NB4 (cell line): Measurements from ENCODE around the gene S100PBP.
A peak's percentile ranks its signal among the peaks of the same experiment; 100 is the strongest.

Source experiments
- DNase-seq: peaks from one replicate; pipeline ENCODE4 v3.0.0; 2010; ENCODE audit warnings: low read depth
- H3K4me3 ChIP-seq: one replicate; pipeline ENCODE4 v1.5.1; 2011; ENCODE audit warnings: mild to moderate bottlenecking, low read depth, low read length, moderate library complexity
- MYC ChIP-seq: IDR thresholded peaks from 2 replicates; pipeline ENCODE4 v1.6.1; 2011; ENCODE audit warnings: low read depth, low read length
- POLR2A ChIP-seq: IDR thresholded peaks from 2 replicates; pipeline ENCODE4 v1.6.1; 2011; ENCODE audit warnings: mild to moderate bottlenecking; ENCODE audit not compliant: insufficient read length; ENCODE audit errors: extremely low read depth
- TF ChIP-seq, protein P1 (sequence below): IDR thresholded peaks from 2 replicates; pipeline ENCODE4 v1.6.1; 2011; ENCODE audit warnings: low read depth, low read length
- TF ChIP-seq, protein P2 (sequence below): IDR thresholded peaks from one replicate; pipeline ENCODE4 v1.5.1; 2012; ENCODE audit warnings: low read depth, low read length

Gene S100PBP

GRCh38 chr1:32817159-32817814 lies at the start of gene S100PBP, which contains the start of gene YARS1:
S100PBP (plus strand) TSS chr1:32817653; CDS start chr1:32826100, 8,447 bp downstream.
YARS1 (minus strand) TSS chr1:32817358; CDS start chr1:32817244, 114 bp downstream.
- TF ChIP-seq, protein P1, sequence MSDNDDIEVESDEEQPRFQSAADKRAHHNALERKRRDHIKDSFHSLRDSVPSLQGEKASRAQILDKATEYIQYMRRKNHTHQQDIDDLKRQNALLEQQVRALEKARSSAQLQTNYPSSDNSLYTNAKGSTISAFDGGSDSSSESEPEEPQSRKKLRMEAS = peak; percentile 97
- TF ChIP-seq, protein P2, sequence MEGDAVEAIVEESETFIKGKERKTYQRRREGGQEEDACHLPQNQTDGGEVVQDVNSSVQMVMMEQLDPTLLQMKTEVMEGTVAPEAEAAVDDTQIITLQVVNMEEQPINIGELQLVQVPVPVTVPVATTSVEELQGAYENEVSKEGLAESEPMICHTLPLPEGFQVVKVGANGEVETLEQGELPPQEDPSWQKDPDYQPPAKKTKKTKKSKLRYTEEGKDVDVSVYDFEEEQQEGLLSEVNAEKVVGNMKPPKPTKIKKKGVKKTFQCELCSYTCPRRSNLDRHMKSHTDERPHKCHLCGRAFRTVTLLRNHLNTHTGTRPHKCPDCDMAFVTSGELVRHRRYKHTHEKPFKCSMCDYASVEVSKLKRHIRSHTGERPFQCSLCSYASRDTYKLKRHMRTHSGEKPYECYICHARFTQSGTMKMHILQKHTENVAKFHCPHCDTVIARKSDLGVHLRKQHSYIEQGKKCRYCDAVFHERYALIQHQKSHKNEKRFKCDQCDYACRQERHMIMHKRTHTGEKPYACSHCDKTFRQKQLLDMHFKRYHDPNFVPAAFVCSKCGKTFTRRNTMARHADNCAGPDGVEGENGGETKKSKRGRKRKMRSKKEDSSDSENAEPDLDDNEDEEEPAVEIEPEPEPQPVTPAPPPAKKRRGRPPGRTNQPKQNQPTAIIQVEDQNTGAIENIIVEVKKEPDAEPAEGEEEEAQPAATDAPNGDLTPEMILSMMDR = no peak
- TF ChIP-seq POLR2A (peak; percentile 78), MYC (peak; percentile 100)
- peak; percentile 99 for DNase-seq

GRCh38 chr1:32768110-32768850 lies 49.2 kb upstream of the S100PBP start:
- H3K4me3 ChIP-seq = no peak overlapping the region

More at GRCh38 chr1:32817159-32817814, at the start of gene S100PBP, which contains the start of gene YARS1:
- peak within 1 kb of the TSS; percentile 96 for H3K4me3 ChIP-seq

DNA sequence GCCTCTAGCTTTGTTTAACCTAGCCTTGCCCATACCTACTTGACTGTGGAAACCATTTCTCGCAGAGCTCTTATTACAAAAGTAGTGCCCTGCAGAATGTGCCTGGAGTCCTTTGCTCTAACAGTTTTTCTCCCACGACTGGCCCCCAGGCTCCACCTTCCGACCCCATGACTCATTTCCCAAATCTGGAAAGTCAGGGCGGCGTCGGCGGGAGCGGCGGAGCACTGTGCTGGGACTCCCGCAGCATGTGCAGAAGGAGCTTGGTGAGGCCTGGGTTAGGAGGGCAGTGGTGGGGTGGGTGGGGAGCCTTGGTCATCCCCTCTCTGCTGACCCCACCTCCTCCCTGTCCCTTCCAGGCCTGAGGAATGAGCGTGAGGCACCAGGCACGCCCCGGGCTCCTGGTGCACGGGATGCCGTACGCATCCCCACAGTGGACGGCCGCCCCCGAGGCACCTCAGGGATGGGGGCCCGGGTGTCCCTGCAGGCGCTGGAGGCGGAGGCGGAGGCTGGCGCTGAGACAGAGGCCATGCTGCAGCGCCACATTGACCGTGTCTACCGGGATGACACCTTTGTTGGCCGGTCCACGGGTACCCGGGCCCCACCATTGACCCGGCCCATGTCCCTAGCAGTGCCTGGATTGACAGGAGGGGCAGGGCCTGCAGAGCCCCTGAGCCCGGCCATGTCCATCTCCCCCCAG lies 47.8 kb upstream of the S100PBP start:
- H3K4me3 ChIP-seq = no peak overlapping the region
- TF ChIP-seq POLR2A (no peak), MYC (no peak)
- TF ChIP-seq, protein P1 = no peak
- TF ChIP-seq, protein P2 = no peak
- no peak for DNase-seq

More at GRCh38 chr1:32768110-32768850, 49.2 kb upstream of the S100PBP start:
- DNase-seq = no peak
- TF ChIP-seq POLR2A (no peak), MYC (no peak)
- TF ChIP-seq, protein P2 = no peak
- TF ChIP-seq, protein P1 = no peak

DNA sequence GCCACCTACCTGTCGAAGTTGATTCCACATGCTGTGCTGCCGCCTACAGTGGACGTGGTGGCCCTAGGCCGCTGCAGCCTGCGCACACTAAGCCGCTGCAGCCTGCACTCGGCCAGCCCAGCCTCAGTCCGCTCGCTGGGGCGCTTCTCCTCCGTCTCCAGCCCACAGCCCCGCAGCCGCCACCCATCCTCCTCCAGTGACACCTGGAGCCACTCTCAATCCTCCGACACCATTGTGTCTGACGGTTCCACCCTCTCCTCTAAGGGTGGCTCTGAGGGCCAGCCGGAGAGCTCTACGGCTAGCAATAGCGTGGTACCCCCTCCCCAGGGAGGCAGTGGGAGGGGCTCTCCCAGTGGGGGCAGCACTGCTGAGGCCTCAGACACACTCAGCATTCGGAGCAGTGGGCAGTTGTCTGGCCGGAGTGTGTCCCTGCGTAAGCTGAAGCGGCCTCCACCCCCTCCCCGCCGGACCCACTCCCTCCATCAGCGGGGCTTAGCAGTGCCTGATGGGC lies 47.2 kb upstream of the S100PBP start:
- TF ChIP-seq, protein P2 = no peak
- TF ChIP-seq MYC = no peak
- no peak overlapping the region for H3K4me3 ChIP-seq
- no peak for DNase-seq

GRCh38 chr1:32770741-32771548 lies 46.5 kb upstream of the S100PBP start:
- DNase-seq = peak; percentile 46
- H3K4me3 ChIP-seq = no peak overlapping the region
- TF ChIP-seq MYC (no peak), POLR2A (no peak)
- TF ChIP-seq, protein P1 = no peak
- TF ChIP-seq, protein P2 = no peak
